HL-60/S4 (cell line): ENCODE data around the gene RPL28.

Experiments
- in situ Hi-C: fragments of 300-500 bp; cut with MboI; formaldehyde crosslinking; loops from 2 replicates; pipeline ENCODE4 v1.14.3; 2022; ENCODE audit warnings: low sequenced_read_pairs

The RPL28 gene

GRCh38 chr19:55372316-55373081, 13.2 kb upstream of the RPL28 start:
- in situ Hi-C loops = no loop called here

DNA sequence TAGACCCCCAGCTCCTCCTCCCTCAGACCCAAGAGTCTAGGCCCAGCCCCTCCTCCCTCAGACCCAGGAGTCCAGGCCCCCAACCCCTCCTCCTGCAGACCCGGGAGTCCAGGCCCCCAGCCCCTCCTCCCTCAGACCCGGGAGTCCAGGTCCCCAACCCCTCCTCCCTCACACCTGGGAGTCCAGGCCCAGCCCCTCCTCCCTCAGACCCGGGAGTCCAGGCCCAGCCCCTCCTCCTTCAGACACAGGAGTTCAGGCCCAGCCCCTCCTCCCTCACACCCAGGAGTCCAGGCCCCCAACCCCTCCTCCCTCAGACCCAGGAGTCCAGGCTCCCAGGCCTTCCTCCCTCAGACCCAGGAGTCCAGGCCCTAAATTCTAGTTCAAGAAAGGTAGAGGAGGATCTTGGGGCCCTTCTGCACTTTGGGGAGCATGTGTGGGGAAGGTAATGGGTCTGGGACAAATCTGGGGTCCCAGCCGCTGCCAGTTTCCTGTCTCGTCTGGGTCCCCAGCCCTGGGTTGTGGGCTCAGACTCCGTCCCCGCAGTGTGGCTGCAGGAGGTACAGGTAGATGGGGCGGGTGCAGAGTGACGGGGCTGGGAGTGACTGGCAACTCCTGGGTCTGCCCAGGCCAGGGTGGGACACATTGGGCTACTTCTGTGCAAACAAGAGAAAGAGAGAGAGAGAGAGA, 12.3 kb upstream of the RPL28 start:
- in situ Hi-C loops = no loop called here

DNA sequence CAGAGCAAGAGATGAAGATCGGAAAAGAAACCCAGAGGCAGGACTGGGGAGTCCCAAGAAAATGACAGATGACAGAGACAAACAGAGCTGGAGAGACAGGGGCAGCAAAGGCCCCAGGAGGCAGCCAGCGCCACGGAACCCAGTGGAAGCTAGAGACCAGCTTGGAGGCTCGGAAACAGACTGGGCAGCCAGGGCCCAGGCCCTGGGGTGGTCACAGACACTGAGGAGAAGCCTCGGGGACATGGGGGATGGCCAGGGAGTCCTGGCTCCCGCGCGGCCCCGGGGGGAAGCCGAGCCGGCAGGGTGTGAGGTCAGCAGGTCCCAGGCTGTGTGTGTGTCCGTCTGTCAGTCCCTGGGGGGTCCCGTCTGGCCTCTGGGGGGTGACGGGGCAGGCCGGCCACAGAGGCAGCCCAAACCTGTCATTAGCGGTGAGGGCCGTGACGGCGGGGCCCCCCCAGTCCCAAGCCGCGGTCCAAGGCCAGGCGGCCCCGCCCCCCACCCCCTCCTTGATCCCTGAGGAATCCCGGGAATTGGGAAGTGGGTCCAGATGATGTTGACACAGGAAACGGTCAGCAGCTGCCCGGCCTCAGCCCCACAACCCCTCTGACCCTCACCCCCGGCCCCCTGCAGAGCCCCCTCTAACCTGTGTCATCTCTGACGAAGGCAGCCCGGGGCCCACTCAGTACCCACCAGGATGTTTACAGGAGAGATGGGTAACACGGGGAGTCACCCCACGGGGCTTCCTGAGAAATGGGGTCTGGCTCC, 11.6 kb upstream of the RPL28 start:
- in situ Hi-C loops = no loop called here

- in situ Hi-C loops = no loop called here
Measured at GRCh38 chr19:55376241-55376933, 9.3 kb upstream of the RPL28 start, which contains the start of gene TMEM190. TSS of gene TMEM190 (plus strand) at chr19:55376826. CDS start at chr19:55376854, 28 bp downstream.

DNA sequence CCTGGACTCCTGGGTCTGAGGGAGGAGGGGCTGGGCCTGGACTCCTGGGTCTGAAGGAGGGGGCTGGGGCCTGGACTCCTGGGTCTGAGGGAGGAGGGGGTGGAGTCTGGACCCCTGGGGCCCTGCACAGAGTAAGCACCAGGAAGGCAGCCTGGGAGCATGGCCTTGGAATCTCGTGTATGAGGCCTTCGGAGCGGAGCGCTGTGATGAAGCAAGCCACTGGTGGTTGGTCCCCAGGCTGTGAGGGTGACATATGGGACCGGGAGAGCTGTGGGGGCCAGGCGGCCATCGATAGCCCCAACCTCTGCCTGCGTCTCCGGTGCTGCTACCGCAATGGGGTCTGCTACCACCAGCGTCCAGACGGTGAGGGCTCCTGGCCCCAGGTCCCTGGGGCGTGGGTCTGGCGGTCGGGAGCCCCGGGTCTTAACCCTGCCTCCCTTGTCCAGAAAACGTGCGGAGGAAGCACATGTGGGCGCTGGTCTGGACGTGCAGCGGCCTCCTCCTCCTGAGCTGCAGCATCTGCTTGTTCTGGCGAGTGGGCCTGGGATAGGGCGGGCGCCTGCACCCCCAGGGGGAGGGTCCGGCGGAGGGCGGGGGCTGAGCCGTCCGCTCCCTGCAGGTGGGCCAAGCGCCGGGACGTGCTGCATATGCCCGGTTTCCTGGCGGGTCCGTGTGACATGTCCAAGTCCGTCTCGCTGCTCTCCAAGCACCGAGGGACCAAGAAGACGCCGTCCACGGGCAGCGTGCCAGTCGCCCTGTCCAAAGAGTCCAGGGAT, 8.2 kb upstream of the RPL28 start:
- in situ Hi-C loops = no loop called here

DNA sequence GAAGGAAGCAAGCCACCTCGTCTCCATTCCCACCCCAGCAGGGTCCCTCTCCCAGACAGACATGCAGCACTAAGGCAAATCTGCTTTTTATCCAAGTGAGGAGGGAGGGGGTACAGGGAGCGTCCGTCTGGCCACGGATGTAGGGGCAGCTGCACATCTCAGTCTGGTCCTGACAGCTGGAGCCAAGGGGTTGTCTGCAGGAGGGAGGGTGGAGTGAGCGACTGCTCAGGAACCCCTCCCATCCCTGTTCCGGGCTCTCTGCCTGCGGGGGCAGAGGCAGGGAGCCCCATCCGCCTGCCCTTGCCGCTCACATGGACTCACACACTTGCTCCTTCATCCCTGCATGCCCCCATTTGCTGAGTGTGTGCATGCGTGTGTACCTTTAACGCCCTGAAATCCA, 6.6 kb upstream of the RPL28 start:
- in situ Hi-C loops = no loop called here

DNA sequence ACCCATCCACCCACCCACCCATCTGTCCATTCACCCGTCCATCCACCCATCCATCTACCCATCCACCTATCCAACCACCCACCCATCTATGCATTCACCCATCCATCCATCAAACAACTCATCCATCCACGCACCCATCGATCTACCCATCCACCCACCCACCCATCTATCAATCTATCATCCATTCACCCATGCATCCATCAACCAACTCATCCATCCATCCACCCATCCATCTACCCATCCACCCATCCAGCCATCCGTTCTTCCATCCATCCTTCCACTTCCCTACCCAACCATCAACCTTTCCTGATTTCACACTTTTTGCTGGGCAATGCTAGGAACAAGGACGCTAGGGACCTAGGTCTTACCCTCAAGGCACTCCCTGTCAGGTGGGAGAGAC, 3.7 kb upstream of the RPL28 start:
- in situ Hi-C loops = no loop called here

- in situ Hi-C loops = no loop called here
Measured at GRCh38 chr19:55382522-55383054, 3.1 kb upstream of the RPL28 start.

DNA sequence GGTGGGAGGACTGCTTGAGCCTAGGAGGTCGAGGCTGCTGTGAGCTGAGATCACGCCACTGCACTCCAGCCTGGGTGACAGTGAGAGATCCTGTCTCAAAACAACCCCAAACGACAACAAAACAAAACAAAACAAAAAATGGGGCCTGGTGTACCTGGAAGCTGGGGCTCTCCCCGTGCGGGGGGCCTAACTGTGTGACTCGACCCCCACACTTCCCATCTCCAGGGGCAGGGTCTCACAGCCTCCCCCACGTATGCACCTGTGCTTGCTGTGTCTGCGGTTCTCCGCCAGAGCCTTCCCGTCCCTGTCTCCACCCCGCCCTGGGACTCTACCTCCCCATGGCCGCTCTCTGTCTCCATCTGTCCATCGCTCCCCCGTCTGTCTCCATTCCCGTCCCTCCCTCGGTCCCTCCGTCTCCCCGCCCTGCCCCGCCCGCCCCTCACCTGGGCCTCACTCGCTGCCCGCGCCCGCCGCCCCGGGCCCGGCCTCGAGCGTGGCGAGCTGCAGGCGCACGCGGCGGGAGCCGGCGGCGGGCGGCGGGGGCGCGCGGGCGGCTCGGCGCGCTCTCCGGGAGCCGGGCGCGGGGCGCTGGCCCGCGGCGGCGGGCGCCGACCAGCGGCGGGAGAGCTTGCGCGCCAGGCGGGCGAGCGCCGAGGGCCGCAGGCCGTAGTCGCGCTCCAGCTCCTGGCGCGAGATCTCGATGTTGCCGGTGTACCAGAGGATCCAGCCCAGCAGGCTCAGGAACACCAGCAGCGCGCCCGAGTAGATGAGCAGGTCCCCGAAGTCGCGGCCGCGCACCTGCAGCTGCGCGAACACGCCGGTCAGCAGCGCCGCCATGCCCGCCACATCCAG, 2.2 kb upstream of the RPL28 start:
- in situ Hi-C loops = no loop called here

DNA sequence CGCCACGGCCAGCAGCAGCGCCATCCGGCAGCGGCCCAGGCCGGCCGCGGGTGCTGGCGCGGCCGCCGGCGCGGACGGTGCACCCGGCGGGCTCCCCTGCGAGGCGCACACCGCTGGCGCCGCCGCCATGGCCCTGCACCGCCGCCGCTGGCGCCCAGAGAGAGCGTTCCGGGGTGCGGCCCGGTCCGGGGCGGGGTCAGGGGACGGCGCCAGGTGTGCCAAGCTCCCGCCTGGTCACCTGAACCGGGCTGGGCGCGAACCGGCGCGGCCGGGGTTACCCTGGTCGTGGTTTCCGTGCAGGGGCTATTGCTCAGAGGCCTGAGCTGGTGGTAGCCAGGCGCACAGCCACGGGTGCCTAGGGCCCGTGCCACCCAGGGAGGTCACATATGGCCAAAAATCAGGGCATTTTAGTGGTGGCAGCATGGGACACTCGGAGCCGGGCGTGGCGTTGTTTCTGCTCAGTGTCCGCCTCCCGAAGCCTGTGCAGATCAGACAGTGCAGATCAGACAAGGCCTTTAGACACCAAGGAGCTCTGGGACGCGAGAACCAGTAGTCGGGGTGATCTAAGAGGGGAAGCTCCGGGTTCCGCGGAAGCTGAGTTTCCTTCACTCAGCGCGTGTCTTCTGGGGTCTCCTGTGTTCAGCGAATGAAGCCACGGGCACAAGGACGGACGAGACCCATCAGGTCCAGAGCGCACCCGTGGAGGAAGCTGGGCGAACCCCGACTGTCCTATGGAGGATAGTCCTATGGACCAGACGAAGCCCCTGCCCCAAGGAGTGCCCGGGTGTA, 1.4 kb upstream of the RPL28 start, which contains the start of gene TMEM238:
TMEM238 (minus strand) TSS at position 162 of the 789 bp plus-strand sequence; CDS start at position 129, 33 bp downstream.
- in situ Hi-C loops = no loop called here

- in situ Hi-C loops = no loop called here
Measured at GRCh38 chr19:55384920-55385723, 610 bp upstream of the RPL28 start.

GRCh38 chr19:55386493-55386971, 800 bp downstream of the RPL28 start:
- in situ Hi-C loops = no loop called here

DNA sequence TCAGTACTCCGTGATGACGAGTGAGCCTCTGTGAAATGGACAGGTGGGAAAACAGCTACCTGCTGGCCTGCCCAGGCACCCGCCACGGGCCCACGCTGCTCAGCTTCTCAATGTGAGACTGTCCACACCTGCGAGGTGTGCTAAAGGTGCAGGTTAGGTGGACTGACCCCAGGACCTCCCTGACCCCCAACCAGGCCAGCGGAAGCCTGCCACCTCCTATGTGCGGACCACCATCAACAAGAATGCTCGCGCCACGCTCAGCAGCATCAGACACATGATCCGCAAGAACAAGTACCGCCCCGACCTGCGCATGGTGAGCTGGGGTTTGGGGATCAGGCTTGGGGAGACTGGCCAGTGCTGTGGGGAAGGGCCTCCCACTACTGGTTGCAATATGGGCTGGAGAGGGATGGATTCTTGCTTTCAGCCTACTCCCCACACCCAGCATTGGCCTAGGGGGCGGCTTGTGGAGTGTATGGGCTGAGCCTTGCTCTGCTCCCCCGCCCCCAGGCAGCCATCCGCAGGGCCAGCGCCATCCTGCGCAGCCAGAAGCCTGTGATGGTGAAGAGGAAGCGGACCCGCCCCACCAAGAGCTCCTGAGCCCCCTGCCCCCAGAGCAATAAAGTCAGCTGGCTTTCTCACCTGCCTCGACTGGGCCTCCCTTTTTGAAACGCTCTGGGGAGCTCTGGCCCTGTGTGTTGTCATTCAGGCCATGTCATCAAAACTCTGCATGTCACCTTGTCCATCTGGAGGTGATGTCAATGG, 2.2 kb downstream of the RPL28 start:
- in situ Hi-C loops = no loop called here

- in situ Hi-C loops = no loop called here
Measured at GRCh38 chr19:55389386-55390317, 3.9 kb downstream of the RPL28 start.

DNA sequence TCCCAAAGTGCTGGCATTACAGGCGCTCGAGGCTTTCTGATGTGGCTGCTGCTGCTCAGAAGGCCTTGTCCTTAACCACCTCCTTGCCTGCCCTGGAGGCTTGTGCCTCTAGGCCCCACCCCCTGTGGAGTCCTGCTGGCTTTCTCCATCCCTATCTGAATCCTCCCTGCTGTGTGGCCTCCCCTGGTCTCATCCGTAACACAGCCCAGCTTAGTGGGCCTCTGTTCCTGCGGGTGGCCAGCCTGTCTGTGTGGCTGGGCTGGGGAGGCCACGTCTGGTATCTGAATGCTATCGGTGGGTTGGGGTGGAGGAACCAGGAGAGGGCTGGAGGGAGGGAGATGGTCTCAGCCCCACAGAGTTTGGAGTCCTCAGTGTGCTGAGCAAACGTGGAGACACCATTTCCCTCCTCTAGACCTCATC, 4.7 kb downstream of the RPL28 start:
- in situ Hi-C loops = no loop called here
